Panc1 (cell line): ENCODE measurements around the gene ALOX12. TPM values are rescaled to one million over a fixed set of nuclear protein-coding genes. Genes with fewer than 3 reads are reported as not detected.

Source experiments
- ATAC-seq: fragments of 200-7000 bp; cut with Tn5 transposase; 2 replicates; pipeline ENCODE4 v1.9.1; 2020; ENCODE audit warnings: mild to moderate bottlenecking, moderate library complexity
- BruUV-seq: library from RNA; stranded (reverse); fragments of 400-500 nt; replicated peaks from 2 replicates; lab custom pipeline; 2021; lab: Mats Ljungman, UMichigan
- CTCF ChIA-PET: fragments of 300-600 bp; sonication (Branson Sonifier 250); formaldehyde crosslinking; loops from one replicate; lab custom pipeline; 2022; ENCODE audit warnings: antibody characterized with exemption; lab: Charles Lee
- POLR2A ChIA-PET: fragments of 300-600 bp; sonication (Branson Sonifier 250); formaldehyde crosslinking; loops from one replicate; lab custom pipeline; 2022; ENCODE audit warnings: antibody characterized with exemption; lab: Charles Lee
- DNase-seq: peaks from one replicate; pipeline ENCODE4 v3.0.0-alpha.2; 2010; ENCODE audit warnings: low read depth, low spot score
- H3K27ac ChIP-seq: 2 replicates; pipeline ENCODE4 v1.5.1; 2011; ENCODE audit warnings: mild to moderate bottlenecking, low read length, inconsistent platforms
- H3K27me3 ChIP-seq: fragments of 200-500 bp; sonication (Bioruptor generic); 2 replicates; pipeline ENCODE4 v1.6.0; 2014; ENCODE audit warnings: low read length, inconsistent platforms; ENCODE audit not compliant: control insufficient read depth, insufficient read depth
- H3K36me3 ChIP-seq: fragments of 200-500 bp; sonication (Bioruptor generic); 2 replicates; pipeline ENCODE4 v1.5.1; 2014; ENCODE audit warnings: inconsistent platforms, mild to moderate bottlenecking, low read length, moderate library complexity; ENCODE audit not compliant: control insufficient read depth, insufficient read depth
- H3K4me1 ChIP-seq: 2 replicates; pipeline ENCODE4 v1.5.1; 2011; ENCODE audit warnings: inconsistent platforms, mild to moderate bottlenecking, low read length, moderate library complexity; ENCODE audit not compliant: control insufficient read depth, insufficient read depth
- H3K4me3 ChIP-seq, 2 experiments: 2 replicates each; pipeline ENCODE4 v1.5.1; 2011 to 2012; ENCODE audit warnings: low read depth in 2 of 2, low read length in 2 of 2, mild to moderate bottlenecking in 2 of 2, inconsistent platforms in 1 of 2, moderate library complexity in 1 of 2
- H3K9me3 ChIP-seq: fragments of 200-500 bp; sonication (Bioruptor generic); 2 replicates; pipeline ENCODE4 v1.5.1; 2014; ENCODE audit warnings: low read depth, mild to moderate bottlenecking, inconsistent platforms, low read length, moderate library complexity; ENCODE audit not compliant: control insufficient read depth, insufficient read depth
- POLR2AphosphoS5 ChIP-seq: IDR thresholded peaks from 2 replicates; pipeline ENCODE4 v1.6.1; 2012; ENCODE audit warnings: mild to moderate bottlenecking, low read depth, low read length, moderate library complexity
- SIN3A ChIP-seq: IDR thresholded peaks from 2 replicates; pipeline ENCODE4 v1.6.1; 2012; ENCODE audit warnings: low read depth, mild to moderate bottlenecking, low read length, moderate library complexity, borderline replicate concordance; ENCODE audit not compliant: insufficient read depth
- TCF7L2 ChIP-seq: IDR thresholded peaks from 2 replicates; pipeline ENCODE4 v1.6.1; 2011; ENCODE audit warnings: mild to moderate bottlenecking, low read depth, low read length, inconsistent platforms
- in situ Hi-C: cut with HindIII; loops from 2 replicates; pipeline ENCODE4 v1.10.0; 2016; ENCODE audit warnings: low sequenced_read_pairs, low pct_unique_long_range_greater_than_20kb
- intact Hi-C: fragments of 100-400 bp; cut with micrococcal nuclease; formaldehyde crosslinking; loops from one replicate; pipeline ENCODE4 v1.10.0; 2022; ENCODE audit not compliant: unreplicated experiment
- total RNA-seq: library from RNA; stranded (reverse); gene quantifications from one replicate; pipeline ENCODE4 v1.2.1, GENCODE V29; 2021; ENCODE audit not compliant: unreplicated experiment
- TF ChIP-seq, protein P1 (sequence below): fragments of 450-650 bp; IDR thresholded peaks from 2 replicates; pipeline ENCODE4 v1.5.1; 2017; ENCODE audit warnings: mild to moderate bottlenecking
- TF ChIP-seq, protein P2 (sequence below), 2 experiments: IDR thresholded peaks; 2 replicates each; pipeline ENCODE4 v1.6.1; 2011 to 2012; ENCODE audit warnings: low read depth in 2 of 2, control low read depth in 1 of 2, low read length in 1 of 2, mild to moderate bottlenecking in 1 of 2, moderate library complexity in 1 of 2; ENCODE audit not compliant: insufficient read depth in 1 of 2

The ALOX12 gene
- total RNA-seq, 1 experiment from 2014 or later = not detected

DNA sequence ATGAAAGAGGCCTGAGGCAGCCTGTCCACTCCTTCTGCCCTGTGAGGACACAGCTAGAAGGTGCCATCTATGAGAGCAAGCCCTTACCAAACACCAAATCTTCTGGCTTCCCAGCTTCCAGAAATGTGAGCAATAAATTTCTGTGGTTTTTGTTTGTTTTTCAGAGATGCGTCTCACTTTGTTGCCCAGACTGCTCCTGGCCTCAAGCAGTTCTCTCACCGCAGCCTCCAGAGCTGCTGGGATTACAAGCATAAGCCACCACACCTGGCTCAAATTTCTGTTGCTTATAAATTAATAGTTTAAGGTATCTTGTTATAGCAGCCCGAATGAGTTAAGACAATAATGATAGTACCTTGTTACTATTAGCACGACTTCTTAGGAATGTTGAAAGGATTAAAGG lies 60.5 kb downstream of the ALOX12 start:
- BruUV-seq = no TSS peak
- ChIA-PET POLR2A (no interaction called here), CTCF (interaction anchor here (0.5 to 0.7 kb wide), 4 partner anchors 11 to 145 kb away, joined by 3 to 9 read pairs (median 4); no protein-coding TSS in a partner anchor)
- peaks cover 16% of the 10 kb centered on the region; the same call in 1 of the 2 replicates for H3K4me1 ChIP-seq
- H3K27me3 ChIP-seq = no peaks in the 10 kb centered on the region
- no peak overlapping the region for H3K27ac ChIP-seq
- no peaks in the 10 kb centered on the region for H3K9me3 ChIP-seq
- no peak for DNase-seq
- no peak for TF ChIP-seq POLR2AphosphoS5
- TF ChIP-seq, protein P1, sequence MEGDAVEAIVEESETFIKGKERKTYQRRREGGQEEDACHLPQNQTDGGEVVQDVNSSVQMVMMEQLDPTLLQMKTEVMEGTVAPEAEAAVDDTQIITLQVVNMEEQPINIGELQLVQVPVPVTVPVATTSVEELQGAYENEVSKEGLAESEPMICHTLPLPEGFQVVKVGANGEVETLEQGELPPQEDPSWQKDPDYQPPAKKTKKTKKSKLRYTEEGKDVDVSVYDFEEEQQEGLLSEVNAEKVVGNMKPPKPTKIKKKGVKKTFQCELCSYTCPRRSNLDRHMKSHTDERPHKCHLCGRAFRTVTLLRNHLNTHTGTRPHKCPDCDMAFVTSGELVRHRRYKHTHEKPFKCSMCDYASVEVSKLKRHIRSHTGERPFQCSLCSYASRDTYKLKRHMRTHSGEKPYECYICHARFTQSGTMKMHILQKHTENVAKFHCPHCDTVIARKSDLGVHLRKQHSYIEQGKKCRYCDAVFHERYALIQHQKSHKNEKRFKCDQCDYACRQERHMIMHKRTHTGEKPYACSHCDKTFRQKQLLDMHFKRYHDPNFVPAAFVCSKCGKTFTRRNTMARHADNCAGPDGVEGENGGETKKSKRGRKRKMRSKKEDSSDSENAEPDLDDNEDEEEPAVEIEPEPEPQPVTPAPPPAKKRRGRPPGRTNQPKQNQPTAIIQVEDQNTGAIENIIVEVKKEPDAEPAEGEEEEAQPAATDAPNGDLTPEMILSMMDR = no peak
- TF ChIP-seq, protein P2, sequence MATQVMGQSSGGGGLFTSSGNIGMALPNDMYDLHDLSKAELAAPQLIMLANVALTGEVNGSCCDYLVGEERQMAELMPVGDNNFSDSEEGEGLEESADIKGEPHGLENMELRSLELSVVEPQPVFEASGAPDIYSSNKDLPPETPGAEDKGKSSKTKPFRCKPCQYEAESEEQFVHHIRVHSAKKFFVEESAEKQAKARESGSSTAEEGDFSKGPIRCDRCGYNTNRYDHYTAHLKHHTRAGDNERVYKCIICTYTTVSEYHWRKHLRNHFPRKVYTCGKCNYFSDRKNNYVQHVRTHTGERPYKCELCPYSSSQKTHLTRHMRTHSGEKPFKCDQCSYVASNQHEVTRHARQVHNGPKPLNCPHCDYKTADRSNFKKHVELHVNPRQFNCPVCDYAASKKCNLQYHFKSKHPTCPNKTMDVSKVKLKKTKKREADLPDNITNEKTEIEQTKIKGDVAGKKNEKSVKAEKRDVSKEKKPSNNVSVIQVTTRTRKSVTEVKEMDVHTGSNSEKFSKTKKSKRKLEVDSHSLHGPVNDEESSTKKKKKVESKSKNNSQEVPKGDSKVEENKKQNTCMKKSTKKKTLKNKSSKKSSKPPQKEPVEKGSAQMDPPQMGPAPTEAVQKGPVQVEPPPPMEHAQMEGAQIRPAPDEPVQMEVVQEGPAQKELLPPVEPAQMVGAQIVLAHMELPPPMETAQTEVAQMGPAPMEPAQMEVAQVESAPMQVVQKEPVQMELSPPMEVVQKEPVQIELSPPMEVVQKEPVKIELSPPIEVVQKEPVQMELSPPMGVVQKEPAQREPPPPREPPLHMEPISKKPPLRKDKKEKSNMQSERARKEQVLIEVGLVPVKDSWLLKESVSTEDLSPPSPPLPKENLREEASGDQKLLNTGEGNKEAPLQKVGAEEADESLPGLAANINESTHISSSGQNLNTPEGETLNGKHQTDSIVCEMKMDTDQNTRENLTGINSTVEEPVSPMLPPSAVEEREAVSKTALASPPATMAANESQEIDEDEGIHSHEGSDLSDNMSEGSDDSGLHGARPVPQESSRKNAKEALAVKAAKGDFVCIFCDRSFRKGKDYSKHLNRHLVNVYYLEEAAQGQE (IDR thresholded peaks at IDR 0.05; ENCODE audit: insufficient read depth in 1 of 2, low read depth in 2 of 2, low read length in 1 of 2) = no peak
- TF ChIP-seq TCF7L2 = no peak
- no peak for TF ChIP-seq SIN3A
- ATAC-seq = peak; percentile 15; the same call in 1 of the 2 replicates
- no peak overlapping the region for H3K4me3 ChIP-seq
- intact Hi-C loops (no loop called here), in situ Hi-C loops (no loop called here)
- no peaks in the 10 kb centered on the region for H3K36me3 ChIP-seq

DNA sequence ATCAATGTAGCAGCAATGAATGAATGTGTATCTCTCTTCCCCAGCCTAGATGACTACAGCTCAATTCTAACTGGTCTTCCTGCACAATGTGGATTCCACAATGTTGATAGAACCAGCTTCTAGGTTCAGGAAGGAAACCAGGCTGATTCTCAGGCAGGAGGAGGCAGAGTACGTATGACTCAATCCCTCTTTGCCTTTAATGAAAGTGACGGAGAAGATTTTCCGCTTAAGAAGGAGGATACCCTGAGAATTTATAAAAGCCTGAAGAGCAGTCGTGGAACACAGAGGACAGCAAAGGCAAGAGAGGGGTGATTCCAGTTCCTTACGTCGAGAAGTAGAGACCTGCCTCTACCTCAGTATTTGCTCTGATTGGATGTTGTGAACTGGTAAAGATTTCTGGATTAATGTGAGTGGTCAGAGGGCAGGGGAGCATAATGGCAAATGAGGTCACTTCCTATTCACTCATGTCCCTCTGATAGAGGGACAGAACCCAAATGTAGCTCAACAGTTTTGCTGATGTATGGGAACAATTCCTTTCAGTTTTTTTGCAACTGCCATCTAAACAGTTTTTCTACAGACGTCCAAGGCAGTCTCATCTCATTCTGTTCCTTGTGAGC lies 63.1 kb downstream of the ALOX12 start:
- ATAC-seq = no peak
- TF ChIP-seq TCF7L2 (no peak), SIN3A (no peak), POLR2AphosphoS5 (no peak)
- TF ChIP-seq, protein P1 = no peak
- TF ChIP-seq, protein P2 (IDR thresholded peaks at IDR 0.05; ENCODE audit: insufficient read depth in 1 of 2, low read depth in 2 of 2, low read length in 1 of 2) = no peak
- in situ Hi-C loops = no loop called here
- H3K4me1 ChIP-seq = peaks cover 16% of the 10 kb centered on the region; the same call in 1 of the 2 replicates
- H3K4me3 ChIP-seq = no peak overlapping the region
- no peaks in the 10 kb centered on the region for H3K27me3 ChIP-seq
- H3K36me3 ChIP-seq = no peaks in the 10 kb centered on the region
- CTCF ChIA-PET = no interaction called here
- H3K9me3 ChIP-seq = no peaks in the 10 kb centered on the region
- POLR2A ChIA-PET = no interaction called here
- peak overlapping the region; percentile 51 for H3K27ac ChIP-seq
- no TSS peak for BruUV-seq
- DNase-seq = no peak
- intact Hi-C loops = no loop called here
